ENCODE data around the gene YIPF3.

Gene YIPF3

GRCh38 chr6:43505718-43506117 lies 11.0 kb downstream of the YIPF3 start:
- no peak for TF ChIP-seq SIN3A (IDR thresholded peaks at IDR 0.05; ENCODE audit: borderline replicate concordance, insufficient read depth, low read length)
- TF ChIP-seq FOXP2 (optimal IDR thresholded peaks at IDR 0.05; ENCODE audit: borderline replicate concordance, extremely low read depth, extremely low read length, insufficient read depth), result no peak
- TF ChIP-seq, protein P1, sequence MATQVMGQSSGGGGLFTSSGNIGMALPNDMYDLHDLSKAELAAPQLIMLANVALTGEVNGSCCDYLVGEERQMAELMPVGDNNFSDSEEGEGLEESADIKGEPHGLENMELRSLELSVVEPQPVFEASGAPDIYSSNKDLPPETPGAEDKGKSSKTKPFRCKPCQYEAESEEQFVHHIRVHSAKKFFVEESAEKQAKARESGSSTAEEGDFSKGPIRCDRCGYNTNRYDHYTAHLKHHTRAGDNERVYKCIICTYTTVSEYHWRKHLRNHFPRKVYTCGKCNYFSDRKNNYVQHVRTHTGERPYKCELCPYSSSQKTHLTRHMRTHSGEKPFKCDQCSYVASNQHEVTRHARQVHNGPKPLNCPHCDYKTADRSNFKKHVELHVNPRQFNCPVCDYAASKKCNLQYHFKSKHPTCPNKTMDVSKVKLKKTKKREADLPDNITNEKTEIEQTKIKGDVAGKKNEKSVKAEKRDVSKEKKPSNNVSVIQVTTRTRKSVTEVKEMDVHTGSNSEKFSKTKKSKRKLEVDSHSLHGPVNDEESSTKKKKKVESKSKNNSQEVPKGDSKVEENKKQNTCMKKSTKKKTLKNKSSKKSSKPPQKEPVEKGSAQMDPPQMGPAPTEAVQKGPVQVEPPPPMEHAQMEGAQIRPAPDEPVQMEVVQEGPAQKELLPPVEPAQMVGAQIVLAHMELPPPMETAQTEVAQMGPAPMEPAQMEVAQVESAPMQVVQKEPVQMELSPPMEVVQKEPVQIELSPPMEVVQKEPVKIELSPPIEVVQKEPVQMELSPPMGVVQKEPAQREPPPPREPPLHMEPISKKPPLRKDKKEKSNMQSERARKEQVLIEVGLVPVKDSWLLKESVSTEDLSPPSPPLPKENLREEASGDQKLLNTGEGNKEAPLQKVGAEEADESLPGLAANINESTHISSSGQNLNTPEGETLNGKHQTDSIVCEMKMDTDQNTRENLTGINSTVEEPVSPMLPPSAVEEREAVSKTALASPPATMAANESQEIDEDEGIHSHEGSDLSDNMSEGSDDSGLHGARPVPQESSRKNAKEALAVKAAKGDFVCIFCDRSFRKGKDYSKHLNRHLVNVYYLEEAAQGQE (IDR thresholded peaks at IDR 0.05; ENCODE audit: insufficient read depth in 1 of 2, low read depth in 2 of 2, low read length in 2 of 2), result no peak
- TF ChIP-seq POLR2AphosphoS5 (IDR thresholded peaks at IDR 0.05; ENCODE audit: low read depth, low read length), result no peak
- no peak for TF ChIP-seq TAF1 (IDR thresholded peaks at IDR 0.05; ENCODE audit: borderline replicate concordance, insufficient read depth, low read length)

DNA sequence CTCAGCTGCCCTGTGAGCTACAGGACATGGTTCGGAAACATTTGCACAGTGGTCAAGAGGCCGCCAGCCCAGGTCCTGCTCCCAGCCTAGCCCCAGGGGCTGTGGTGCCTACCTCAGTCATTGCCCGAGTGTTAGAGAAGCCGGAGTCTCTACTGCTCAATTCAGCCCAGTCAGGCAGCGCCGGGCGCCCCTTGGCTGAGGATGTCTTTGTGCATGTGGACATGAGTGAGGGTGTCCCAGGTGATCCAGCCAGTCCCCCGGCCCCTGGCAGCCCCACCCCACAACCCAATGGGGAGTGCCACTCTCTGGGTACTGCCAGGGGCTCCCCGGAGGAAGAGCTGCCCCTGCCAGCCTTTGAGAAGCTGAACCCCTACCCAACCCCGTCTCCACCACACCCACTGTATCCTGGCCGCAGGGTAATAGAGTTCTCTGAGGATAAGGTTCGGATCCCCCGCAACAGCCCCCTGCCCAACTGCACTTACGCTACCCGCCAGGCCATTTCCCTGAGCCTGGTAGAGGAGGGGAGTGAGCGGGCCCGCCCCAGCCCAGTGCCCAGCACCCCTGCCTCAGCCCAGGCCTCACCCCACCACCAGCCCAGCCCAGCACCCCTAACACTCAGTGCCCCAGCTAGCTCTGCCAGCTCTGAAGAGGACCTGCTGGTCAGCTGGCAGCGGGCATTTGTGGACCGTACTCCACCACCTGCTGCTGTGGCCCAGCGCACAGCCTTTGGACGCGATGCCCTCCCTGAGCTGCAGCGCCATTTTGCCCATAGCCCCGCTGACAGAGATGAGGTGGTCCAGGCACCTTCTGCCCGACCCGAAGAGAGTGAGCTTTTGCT lies 11.8 kb downstream of the YIPF3 start:
- TF ChIP-seq TAF1 (IDR thresholded peaks at IDR 0.05; ENCODE audit: borderline replicate concordance, insufficient read depth, low read length) (no peak), POLR2AphosphoS5 (IDR thresholded peaks at IDR 0.05; ENCODE audit: low read depth, low read length) (no peak), SIN3A (IDR thresholded peaks at IDR 0.05; ENCODE audit: borderline replicate concordance, insufficient read depth, low read length) (no peak), FOXP2 (optimal IDR thresholded peaks at IDR 0.05; ENCODE audit: borderline replicate concordance, extremely low read depth, extremely low read length, insufficient read depth) (no peak)
- TF ChIP-seq, protein P1 (IDR thresholded peaks at IDR 0.05; ENCODE audit: insufficient read depth in 1 of 2, low read depth in 2 of 2, low read length in 2 of 2), result no peak

GRCh38 chr6:43503443-43503842 lies 13.3 kb downstream of the YIPF3 start:
- TF ChIP-seq TAF1 (IDR thresholded peaks at IDR 0.05; ENCODE audit: borderline replicate concordance, insufficient read depth, low read length) (no peak), SIN3A (IDR thresholded peaks at IDR 0.05; ENCODE audit: borderline replicate concordance, insufficient read depth, low read length) (no peak)

DNA sequence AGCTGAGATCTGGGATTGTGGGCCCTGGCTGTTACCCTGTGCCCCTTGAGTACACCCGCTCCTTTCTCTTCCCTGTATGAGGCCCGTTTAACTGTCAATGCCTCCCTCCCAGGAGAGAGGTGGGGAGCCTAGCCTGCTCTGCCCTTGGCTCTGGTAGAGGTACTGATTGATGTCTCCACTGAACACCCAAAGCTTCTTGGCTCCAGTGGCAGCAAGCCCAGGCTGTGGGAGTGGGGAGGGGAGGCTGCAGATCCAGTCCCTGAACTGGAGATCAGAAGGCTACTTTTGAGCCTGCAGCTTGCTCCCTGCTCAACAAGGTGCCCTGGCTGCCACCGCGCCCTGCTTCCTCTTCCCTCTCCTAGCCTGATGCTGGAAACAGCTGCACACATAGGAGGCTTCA lies 14.1 kb downstream of the YIPF3 start:
- TF ChIP-seq POLR2AphosphoS5 (IDR thresholded peaks at IDR 0.05; ENCODE audit: low read depth, low read length) (no peak), FOXP2 (optimal IDR thresholded peaks at IDR 0.05; ENCODE audit: borderline replicate concordance, extremely low read depth, extremely low read length, insufficient read depth) (no peak), SIN3A (IDR thresholded peaks at IDR 0.05; ENCODE audit: borderline replicate concordance, insufficient read depth, low read length) (no peak), TAF1 (IDR thresholded peaks at IDR 0.05; ENCODE audit: borderline replicate concordance, insufficient read depth, low read length) (no peak)
- TF ChIP-seq, protein P1 (IDR thresholded peaks at IDR 0.05; ENCODE audit: insufficient read depth in 1 of 2, low read depth in 2 of 2, low read length in 2 of 2), result no peak

DNA sequence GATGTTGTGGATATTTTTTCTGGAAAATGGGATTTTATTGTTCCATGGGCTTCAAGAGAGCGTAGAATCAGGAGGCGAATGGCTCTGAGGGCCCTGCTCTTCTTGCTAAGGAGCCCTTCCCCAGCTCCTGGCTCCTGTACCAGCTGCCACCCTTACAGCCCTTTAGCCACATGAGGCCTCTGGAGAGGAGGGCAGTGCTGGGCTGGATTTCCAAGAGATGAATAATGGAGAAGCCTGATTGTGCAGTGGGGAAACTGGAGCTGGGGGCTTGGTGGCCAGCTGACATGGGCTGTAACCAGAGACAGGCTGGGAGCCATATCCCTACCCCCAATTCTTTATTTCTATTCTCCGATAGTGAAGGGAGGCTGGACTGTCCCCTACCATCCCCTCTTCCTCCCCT lies 15.8 kb downstream of the YIPF3 start:
- TF ChIP-seq FOXP2 (optimal IDR thresholded peaks at IDR 0.05; ENCODE audit: borderline replicate concordance, extremely low read depth, extremely low read length, insufficient read depth) (no peak), SIN3A (IDR thresholded peaks at IDR 0.05; ENCODE audit: borderline replicate concordance, insufficient read depth, low read length) (no peak), POLR2AphosphoS5 (IDR thresholded peaks at IDR 0.05; ENCODE audit: low read depth, low read length) (no peak), TAF1 (IDR thresholded peaks at IDR 0.05; ENCODE audit: borderline replicate concordance, insufficient read depth, low read length) (no peak)
- TF ChIP-seq, protein P1 (IDR thresholded peaks at IDR 0.05; ENCODE audit: insufficient read depth in 1 of 2, low read depth in 2 of 2, low read length in 2 of 2), result no peak

All from PFSK-1 (cell line).